ENCODE data around the gene SPACA6.

- TF ChIP-seq POLR2A (IDR thresholded peaks at IDR 0.05; ENCODE audit: low read depth, low read length) (no peak), POLR2AphosphoS5 (IDR thresholded peaks at IDR 0.05; ENCODE audit: low read depth, low read length) (no peak), TAF1 (IDR thresholded peaks at IDR 0.05; ENCODE audit: borderline replicate concordance, low read depth, low read length) (no peak)
Observed at GRCh38 chr19:51743405-51743804, 50.3 kb downstream of the SPACA6 start.

All from GM12892 (cell line).